ENCODE data around the gene GCGR. TPM values are rescaled to one million over a fixed set of nuclear protein-coding genes. Genes with fewer than 3 reads are reported as not detected.
A peak's percentile ranks its signal among the peaks of the same experiment; 100 is the strongest.

The GCGR gene
- total RNA-seq, 1 experiment from 2014 or later: 1.4 TPM

GRCh38 chr17:81859906-81860755 lies 56.2 kb downstream of the GCGR start, which contains the start of gene P4HB (continued):
- TF ChIP-seq ZNF532 (CRISPR knock-in tag; IDR thresholded peaks at IDR 0.05; ENCODE audit: borderline replicate concordance): no peak; the same call in 1 of the 2 replicates
- no peak for TF ChIP-seq HMGA2 (CRISPR knock-in tag; IDR thresholded peaks at IDR 0.05)
- TF ChIP-seq NR1H2 (CRISPR knock-in tag; IDR thresholded peaks at IDR 0.05): no peak
- TF ChIP-seq KAT7 (CRISPR knock-in tag; IDR thresholded peaks at IDR 0.05; ENCODE audit: borderline replicate concordance): peak; percentile 55; the same call in 1 of the 2 replicates
- TF ChIP-seq CTCF (IDR thresholded peaks at IDR 0.05): no peak
- TF ChIP-seq NR2C2 (CRISPR knock-in tag; IDR thresholded peaks at IDR 0.05): no peak
- no peak for TF ChIP-seq ZNF317 (CRISPR knock-in tag; IDR thresholded peaks at IDR 0.05; ENCODE audit: borderline replicate concordance, low read depth)
- TF ChIP-seq MYBL2 (CRISPR knock-in tag; IDR thresholded peaks at IDR 0.05): peak; percentile 38; the same call in 1 of the 2 replicates
- TF ChIP-seq RORB (CRISPR knock-in tag; IDR thresholded peaks at IDR 0.05): peak; percentile 61; the same call in 1 of the 2 replicates
- TF ChIP-seq ETV6 (CRISPR knock-in tag; IDR thresholded peaks at IDR 0.05): 0 out of 2 replicates have a peak, but pooled peaks have one; percentile 63
- TF ChIP-seq ATF6 (CRISPR knock-in tag; IDR thresholded peaks at IDR 0.05): no peak
- TF ChIP-seq EMX1 (CRISPR knock-in tag; IDR thresholded peaks at IDR 0.05): no peak
- TF ChIP-seq TEAD1 (CRISPR knock-in tag; IDR thresholded peaks at IDR 0.05): no peak
- no peak for TF ChIP-seq ZNF425 (CRISPR knock-in tag; conservative IDR thresholded peaks at IDR 0.05)
- TF ChIP-seq ZNF512 (CRISPR knock-in tag; IDR thresholded peaks at IDR 0.05; ENCODE audit: borderline replicate concordance): no peak
- no peak for TF ChIP-seq NR3C1 (CRISPR knock-in tag; conservative IDR thresholded peaks at IDR 0.05; ENCODE audit: low read depth)
- TF ChIP-seq JAZF1 (CRISPR knock-in tag; IDR thresholded peaks at IDR 0.05): no peak
- TF ChIP-seq CREM (CRISPR knock-in tag; IDR thresholded peaks at IDR 0.05): no peak
- TF ChIP-seq E2F5 (CRISPR knock-in tag; IDR thresholded peaks at IDR 0.05): 0 out of 2 replicates have a peak, but pooled peaks have one; percentile 21
- TF ChIP-seq SMAD3 (CRISPR knock-in tag; IDR thresholded peaks at IDR 0.05; ENCODE audit: borderline replicate concordance): peak; percentile 7; the same call in 1 of the 2 replicates
- 0 out of 2 replicates have a peak, but pooled peaks have one; percentile 24 for TF ChIP-seq FOXP1 (CRISPR knock-in tag; IDR thresholded peaks at IDR 0.05; ENCODE audit: borderline replicate concordance)
- no peak for TF ChIP-seq RELA (CRISPR knock-in tag; IDR thresholded peaks at IDR 0.05; ENCODE audit: borderline replicate concordance)
- no peak for TF ChIP-seq TEAD4 (CRISPR knock-in tag; IDR thresholded peaks at IDR 0.05)
- TF ChIP-seq ESRRA (CRISPR knock-in tag; IDR thresholded peaks at IDR 0.05; ENCODE audit: borderline replicate concordance): 0 out of 2 replicates have a peak, but pooled peaks have one; percentile 60
- TF ChIP-seq IRF2 (CRISPR knock-in tag; IDR thresholded peaks at IDR 0.05; ENCODE audit: borderline replicate concordance, low read depth): no peak
- TF ChIP-seq CBFB (CRISPR knock-in tag; IDR thresholded peaks at IDR 0.05; ENCODE audit: low read depth): 0 out of 2 replicates have a peak, but pooled peaks have one; percentile 55

Measured in WTC11 (cell line).